Ramos (cell line): ENCODE results near the gene DXO.
"Not testable (repeated sequence)": the region's sequence is repeated elsewhere in the genome, so short reads cannot be mapped to it uniquely, and the experiment has no call there.

Source experiments
- in situ Hi-C: fragments of 300-500 bp; cut with MboI; formaldehyde crosslinking; loops from one replicate; pipeline ENCODE4 v1.14.3; 2022; ENCODE audit warnings: low sequenced_read_pairs; ENCODE audit not compliant: unreplicated experiment

DXO gene

GRCh38 chr6:31932137-31932536, 39.8 kb downstream of the DXO start:
- in situ Hi-C loops = not testable (repeated sequence)

GRCh38 chr6:31930962-31931361, 41.0 kb downstream of the DXO start:
- in situ Hi-C loops = no loop called here

GRCh38 chr6:31928672-31928939, 43.3 kb downstream of the DXO start:
- in situ Hi-C loops = no loop called here

DNA sequence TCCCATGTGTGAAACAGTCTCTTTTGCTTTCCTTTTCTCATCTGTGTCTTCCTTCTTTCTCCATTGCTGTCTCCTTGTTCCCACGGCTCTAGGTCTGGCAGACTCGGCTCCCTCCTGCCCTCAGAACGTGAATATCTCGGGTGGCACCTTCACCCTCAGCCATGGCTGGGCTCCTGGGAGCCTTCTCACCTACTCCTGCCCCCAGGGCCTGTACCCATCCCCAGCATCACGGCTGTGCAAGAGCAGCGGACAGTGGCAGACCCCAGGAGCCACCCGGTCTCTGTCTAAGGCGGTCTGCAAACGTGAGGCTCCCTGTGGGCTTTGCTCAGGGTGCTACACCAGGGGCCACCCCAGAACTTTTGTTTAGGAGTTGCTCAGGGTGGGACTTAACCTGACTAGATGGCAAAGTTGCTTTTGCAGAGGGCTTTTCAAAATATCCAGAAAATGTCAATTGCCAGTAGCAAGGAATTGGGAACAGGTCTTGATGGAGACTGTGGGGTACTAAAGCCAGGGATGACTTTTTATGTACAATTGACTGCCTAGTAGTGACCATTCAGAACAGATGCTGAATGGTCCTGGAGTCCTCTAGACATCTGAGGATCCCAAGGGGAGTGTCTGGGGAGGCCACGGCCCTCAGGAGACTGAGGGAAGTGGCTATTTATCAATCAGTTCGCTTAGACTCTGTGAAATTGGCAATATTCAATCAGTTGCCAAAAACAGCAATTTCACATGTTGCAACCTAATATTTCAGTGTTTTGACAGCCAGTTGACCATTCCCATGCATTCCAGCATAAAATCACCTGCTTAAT, 43.9 kb downstream of the DXO start:
- in situ Hi-C loops = no loop called here

DNA sequence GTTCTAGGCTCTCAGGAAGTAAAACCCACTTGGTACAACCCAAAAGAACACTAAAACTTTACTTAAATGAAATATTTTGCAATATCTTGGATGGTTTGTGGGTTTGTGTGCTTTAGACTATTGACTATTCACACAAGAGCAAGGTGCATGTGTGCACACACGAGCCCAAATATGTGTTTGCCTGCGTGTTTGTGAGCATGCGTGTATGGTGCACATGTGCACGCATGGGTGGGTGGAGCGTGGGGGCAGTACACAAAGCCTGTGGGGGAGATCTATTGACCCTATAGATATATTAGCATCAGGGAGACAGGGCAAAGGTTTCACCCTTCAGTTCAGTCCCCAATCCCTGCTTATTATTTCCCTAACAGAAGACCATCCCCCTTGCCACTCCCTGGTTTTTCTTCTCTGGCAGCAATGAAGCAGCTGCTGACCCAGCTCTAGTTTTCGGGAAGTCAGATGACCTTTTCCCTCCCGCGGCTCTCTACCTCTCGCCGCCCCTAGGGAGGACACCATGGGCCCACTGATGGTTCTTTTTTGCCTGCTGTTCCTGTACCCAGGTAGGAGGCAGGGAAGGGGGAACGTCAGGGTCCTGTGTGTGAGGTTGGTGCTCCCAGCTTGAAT, 44.6 kb downstream of the DXO start, which contains the start of gene C2:
C2 (plus strand) TSS at position 476 of the 621 bp plus-strand sequence; CDS start at position 512, 36 bp downstream.
- in situ Hi-C loops = no loop called here

DNA sequence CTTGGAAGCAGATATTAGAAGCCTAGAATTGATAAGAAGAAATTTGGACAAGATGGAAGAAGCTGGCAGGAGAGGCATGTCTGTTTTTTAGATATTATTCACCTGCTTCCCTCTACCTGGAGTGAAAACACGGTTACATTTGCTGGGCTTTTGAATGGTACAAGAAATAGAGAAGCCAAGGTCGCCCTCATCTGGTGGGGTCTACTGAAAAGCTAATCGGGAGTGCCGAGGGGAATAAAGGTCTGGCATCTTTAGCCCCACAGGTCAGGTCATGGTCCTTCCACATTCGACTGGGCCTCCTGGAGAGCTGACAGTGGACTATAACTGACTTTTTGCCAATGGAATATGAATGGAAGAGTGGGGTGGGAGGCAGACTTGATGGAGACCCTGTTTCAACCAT, 49.0 kb downstream of the DXO start:
- in situ Hi-C loops = no loop called here

GRCh38 chr6:31920811-31921210, 51.1 kb downstream of the DXO start:
- in situ Hi-C loops = no loop called here
